K562 (cell line): ENCODE results near the gene ADORA3. TPM values are rescaled to one million over a fixed set of nuclear protein-coding genes. Genes with fewer than 3 reads are reported as not detected.

ENCODE experiments used
- CHD2 ChIP-seq: IDR thresholded peaks from 2 replicates; pipeline ENCODE4 v1.6.1; 2011; ENCODE audit warnings: low read depth, low read length
- JUND ChIP-seq, 2 experiments: IDR thresholded peaks; 2 replicates in 1 of 2; 3 replicates in 1 of 2; pipeline ENCODE4 v1.6.1; 2011; ENCODE audit warnings: borderline replicate concordance in 2 of 2, low read depth in 2 of 2, low read length in 2 of 2, improper control_type of control experiment in 1 of 2, missing biosample characterization in 1 of 2, missing genetic modification characterization in 1 of 2, missing genetic modification reagents in 1 of 2
- NCOA4 ChIP-seq: fragments of 450-650 bp; IDR thresholded peaks from 2 replicates; pipeline ENCODE4 v1.6.1; 2018; ENCODE audit warnings: mild to moderate bottlenecking; ENCODE audit not compliant: partially characterized antibody
- NR2C1 ChIP-seq, 2 experiments: fragments of 450-650 bp; IDR thresholded peaks; 2 replicates each; pipeline ENCODE4 v1.6.1; 2017; ENCODE audit warnings: mild to moderate bottlenecking in 2 of 2, antibody characterized with exemption in 1 of 2, inconsistent platforms in 1 of 2, missing compliant biosample characterization in 1 of 2, missing genetic modification characterization in 1 of 2
- POLR2H ChIP-seq: IDR thresholded peaks from 2 replicates; pipeline ENCODE4 v1.6.1; 2016; ENCODE audit warnings: missing genetic modification characterization, low read depth, mild to moderate bottlenecking, control low read depth, missing compliant biosample characterization, moderate library complexity
- POLR3G ChIP-seq: IDR thresholded peaks from 2 replicates; pipeline ENCODE4 v1.6.1; 2011; ENCODE audit not compliant: insufficient read length, insufficient replicate concordance; ENCODE audit errors: extremely low read depth
- PPARD ChIP-seq: fragments of 250-450 bp; sonication (Bioruptor Pico); IDR thresholded peaks from 2 replicates; pipeline ENCODE4 v1.8.0; 2022; ENCODE audit warnings: inconsistent platforms, mild to moderate bottlenecking, moderate library complexity
- SMC3 ChIP-seq: conservative IDR thresholded peaks from 2 replicates; pipeline ENCODE4 v1.6.1; 2011; ENCODE audit warnings: low read depth, low read length, improper control_type of control experiment; ENCODE audit not compliant: insufficient read depth
- SNIP1 ChIP-seq: fragments of 450-650 bp; IDR thresholded peaks from 2 replicates; pipeline ENCODE4 v1.7.1; 2017; ENCODE audit warnings: low read depth, mild to moderate bottlenecking
- TEAD4 ChIP-seq, 2 experiments: sonication (generic) in 1 of 2; formaldehyde crosslinking in 1 of 2; IDR thresholded peaks; 2 replicates each; pipeline versions ENCODE4 v1.6.1 to v1.8.0; 2012 to 2022; ENCODE audit warnings: borderline replicate concordance in 1 of 2, inconsistent platforms in 1 of 2, low read length in 1 of 2, mild to moderate bottlenecking in 1 of 2, missing genetic modification reagents in 1 of 2
- XRCC3 ChIP-seq: fragments of 450-650 bp; IDR thresholded peaks from 2 replicates; pipeline ENCODE4 v1.6.1; 2017; ENCODE audit warnings: mild to moderate bottlenecking, moderate library complexity
- ZNF133 ChIP-seq: fragments of 250-450 bp; sonication (Bioruptor Pico); IDR thresholded peaks from 2 replicates; pipeline ENCODE4 v1.4.0; 2020; ENCODE audit warnings: mild to moderate bottlenecking
- ZNF695 ChIP-seq: fragments of 450-650 bp; formaldehyde crosslinking; IDR thresholded peaks from 2 replicates; pipeline ENCODE4 v1.4.0; 2020; ENCODE audit warnings: mild to moderate bottlenecking, moderate library complexity
- polyA plus RNA-seq, 8 experiments: library from polyadenylated mRNA; depleted of rRNA in 4 of 8; stranded (reverse) in 5 of 8; unstranded in 3 of 8; fragments of >200 nt; fragmentation: Nextera tagmentation in 2 of 8; fragmentation: Illumina TruSeq in 1 of 8; extraction: Ambion mirVana in 2 of 8; extraction: Trizol in 1 of 8; gene quantifications; 2 replicates each; pipeline versions ENCODE4 v1.2.1 to v1.2.3, GENCODE V29; 2011 to 2014; ENCODE audit warnings: inconsistent platforms in 1 of 8, missing spikeins in 1 of 8
- total RNA-seq, 7 experiments: library from RNA; depleted of rRNA in 6 of 7; stranded (reverse); fragments of >200 nt in 6 of 7; fragmentation: Illumina TruSeq in 2 of 7; extraction: Trizol in 2 of 7; gene quantifications; 2 replicates each; pipeline versions ENCODE4 v1.2.1 to v1.2.3, GENCODE V29; 2011 to 2021; ENCODE audit warnings: low replicate concordance in 1 of 7
- TF ChIP-seq, protein P1 (sequence below): fragments of 200-600 bp; sonication (generic); IDR thresholded peaks from one replicate; pipeline ENCODE4 v1.6.1; 2012; ENCODE audit warnings: mild to moderate bottlenecking, low read depth, low read length, inconsistent platforms
- TF ChIP-seq, protein P2 (sequence below): fragments of 250-450 bp; sonication (Bioruptor Pico); IDR thresholded peaks from 2 replicates; pipeline ENCODE4 v1.8.0; 2022; ENCODE audit warnings: moderate library complexity, mild to moderate bottlenecking, inconsistent platforms

The ADORA3 gene
- total and polyA plus RNA-seq, 9 of the 15 experiments (the other 6 are each of a cell fraction or from before 2014, with no cell fraction given) = 0.09 to 0.35 (median 0.16) TPM; not detected in 3

DNA sequence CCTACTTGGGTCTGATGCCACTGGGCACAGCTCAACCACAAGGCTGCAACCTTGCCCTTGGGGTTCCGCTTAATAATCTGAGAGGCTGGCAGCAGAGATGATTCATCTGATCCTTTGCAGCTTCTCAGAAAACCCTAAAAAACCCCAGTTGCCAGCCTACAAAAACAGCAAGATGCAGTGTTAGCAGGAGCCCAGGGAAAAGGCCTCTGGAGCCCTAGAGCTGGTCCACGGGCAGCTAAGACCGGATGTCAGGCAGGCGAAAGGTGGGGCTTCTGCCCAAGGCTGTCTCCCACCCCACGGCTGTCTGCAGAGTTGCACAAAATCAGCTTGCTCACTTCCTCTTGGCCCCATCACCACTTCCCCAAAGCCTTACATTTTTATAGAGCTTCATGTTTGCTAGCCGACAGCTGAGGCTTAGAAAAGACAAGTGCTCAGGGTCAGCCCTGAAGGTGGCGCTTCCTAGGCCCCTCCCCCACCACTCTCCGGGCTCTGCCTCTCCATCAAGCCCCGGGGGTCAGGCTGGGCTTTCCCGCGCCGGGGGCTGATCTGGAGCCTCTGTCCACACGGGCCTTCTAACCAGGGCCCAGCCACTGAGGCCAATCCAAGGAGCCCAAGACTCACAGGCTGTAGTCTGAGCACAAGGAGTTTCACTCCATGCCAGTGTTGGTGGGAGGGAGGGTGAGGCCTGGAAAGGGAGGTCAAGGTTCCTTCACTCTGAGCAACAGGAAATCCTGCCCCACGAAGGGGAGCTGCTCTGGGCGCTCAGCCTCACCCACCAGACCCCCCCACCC, 4.2 kb upstream of the ADORA3 start (continued):
- TF ChIP-seq, protein P1, sequence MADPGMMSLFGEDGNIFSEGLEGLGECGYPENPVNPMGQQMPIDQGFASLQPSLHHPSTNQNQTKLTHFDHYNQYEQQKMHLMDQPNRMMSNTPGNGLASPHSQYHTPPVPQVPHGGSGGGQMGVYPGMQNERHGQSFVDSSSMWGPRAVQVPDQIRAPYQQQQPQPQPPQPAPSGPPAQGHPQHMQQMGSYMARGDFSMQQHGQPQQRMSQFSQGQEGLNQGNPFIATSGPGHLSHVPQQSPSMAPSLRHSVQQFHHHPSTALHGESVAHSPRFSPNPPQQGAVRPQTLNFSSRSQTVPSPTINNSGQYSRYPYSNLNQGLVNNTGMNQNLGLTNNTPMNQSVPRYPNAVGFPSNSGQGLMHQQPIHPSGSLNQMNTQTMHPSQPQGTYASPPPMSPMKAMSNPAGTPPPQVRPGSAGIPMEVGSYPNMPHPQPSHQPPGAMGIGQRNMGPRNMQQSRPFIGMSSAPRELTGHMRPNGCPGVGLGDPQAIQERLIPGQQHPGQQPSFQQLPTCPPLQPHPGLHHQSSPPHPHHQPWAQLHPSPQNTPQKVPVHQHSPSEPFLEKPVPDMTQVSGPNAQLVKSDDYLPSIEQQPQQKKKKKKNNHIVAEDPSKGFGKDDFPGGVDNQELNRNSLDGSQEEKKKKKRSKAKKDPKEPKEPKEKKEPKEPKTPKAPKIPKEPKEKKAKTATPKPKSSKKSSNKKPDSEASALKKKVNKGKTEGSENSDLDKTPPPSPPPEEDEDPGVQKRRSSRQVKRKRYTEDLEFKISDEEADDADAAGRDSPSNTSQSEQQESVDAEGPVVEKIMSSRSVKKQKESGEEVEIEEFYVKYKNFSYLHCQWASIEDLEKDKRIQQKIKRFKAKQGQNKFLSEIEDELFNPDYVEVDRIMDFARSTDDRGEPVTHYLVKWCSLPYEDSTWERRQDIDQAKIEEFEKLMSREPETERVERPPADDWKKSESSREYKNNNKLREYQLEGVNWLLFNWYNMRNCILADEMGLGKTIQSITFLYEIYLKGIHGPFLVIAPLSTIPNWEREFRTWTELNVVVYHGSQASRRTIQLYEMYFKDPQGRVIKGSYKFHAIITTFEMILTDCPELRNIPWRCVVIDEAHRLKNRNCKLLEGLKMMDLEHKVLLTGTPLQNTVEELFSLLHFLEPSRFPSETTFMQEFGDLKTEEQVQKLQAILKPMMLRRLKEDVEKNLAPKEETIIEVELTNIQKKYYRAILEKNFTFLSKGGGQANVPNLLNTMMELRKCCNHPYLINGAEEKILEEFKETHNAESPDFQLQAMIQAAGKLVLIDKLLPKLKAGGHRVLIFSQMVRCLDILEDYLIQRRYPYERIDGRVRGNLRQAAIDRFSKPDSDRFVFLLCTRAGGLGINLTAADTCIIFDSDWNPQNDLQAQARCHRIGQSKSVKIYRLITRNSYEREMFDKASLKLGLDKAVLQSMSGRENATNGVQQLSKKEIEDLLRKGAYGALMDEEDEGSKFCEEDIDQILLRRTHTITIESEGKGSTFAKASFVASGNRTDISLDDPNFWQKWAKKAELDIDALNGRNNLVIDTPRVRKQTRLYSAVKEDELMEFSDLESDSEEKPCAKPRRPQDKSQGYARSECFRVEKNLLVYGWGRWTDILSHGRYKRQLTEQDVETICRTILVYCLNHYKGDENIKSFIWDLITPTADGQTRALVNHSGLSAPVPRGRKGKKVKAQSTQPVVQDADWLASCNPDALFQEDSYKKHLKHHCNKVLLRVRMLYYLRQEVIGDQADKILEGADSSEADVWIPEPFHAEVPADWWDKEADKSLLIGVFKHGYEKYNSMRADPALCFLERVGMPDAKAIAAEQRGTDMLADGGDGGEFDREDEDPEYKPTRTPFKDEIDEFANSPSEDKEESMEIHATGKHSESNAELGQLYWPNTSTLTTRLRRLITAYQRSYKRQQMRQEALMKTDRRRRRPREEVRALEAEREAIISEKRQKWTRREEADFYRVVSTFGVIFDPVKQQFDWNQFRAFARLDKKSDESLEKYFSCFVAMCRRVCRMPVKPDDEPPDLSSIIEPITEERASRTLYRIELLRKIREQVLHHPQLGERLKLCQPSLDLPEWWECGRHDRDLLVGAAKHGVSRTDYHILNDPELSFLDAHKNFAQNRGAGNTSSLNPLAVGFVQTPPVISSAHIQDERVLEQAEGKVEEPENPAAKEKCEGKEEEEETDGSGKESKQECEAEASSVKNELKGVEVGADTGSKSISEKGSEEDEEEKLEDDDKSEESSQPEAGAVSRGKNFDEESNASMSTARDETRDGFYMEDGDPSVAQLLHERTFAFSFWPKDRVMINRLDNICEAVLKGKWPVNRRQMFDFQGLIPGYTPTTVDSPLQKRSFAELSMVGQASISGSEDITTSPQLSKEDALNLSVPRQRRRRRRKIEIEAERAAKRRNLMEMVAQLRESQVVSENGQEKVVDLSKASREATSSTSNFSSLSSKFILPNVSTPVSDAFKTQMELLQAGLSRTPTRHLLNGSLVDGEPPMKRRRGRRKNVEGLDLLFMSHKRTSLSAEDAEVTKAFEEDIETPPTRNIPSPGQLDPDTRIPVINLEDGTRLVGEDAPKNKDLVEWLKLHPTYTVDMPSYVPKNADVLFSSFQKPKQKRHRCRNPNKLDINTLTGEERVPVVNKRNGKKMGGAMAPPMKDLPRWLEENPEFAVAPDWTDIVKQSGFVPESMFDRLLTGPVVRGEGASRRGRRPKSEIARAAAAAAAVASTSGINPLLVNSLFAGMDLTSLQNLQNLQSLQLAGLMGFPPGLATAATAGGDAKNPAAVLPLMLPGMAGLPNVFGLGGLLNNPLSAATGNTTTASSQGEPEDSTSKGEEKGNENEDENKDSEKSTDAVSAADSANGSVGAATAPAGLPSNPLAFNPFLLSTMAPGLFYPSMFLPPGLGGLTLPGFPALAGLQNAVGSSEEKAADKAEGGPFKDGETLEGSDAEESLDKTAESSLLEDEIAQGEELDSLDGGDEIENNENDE = no peak
- TF ChIP-seq XRCC3 (no peak), ZNF133 (CRISPR knock-in tag) (no peak), NR2C1 (IDR thresholded peaks at IDR 0.05) (peak; percentile 88), NR2C1 (tag; IDR thresholded peaks at IDR 0.05) (peak; percentile 87), ZNF695 (CRISPR knock-in tag) (no peak), CHD2 (peak; percentile 31; the same call in 1 of the 2 replicates), NCOA4 (no peak), JUND (IDR thresholded peaks at IDR 0.05; ENCODE audit: borderline replicate concordance, low read depth, low read length) (no peak; the same call in 1 of the 2 replicates), JUND (tag; IDR thresholded peaks at IDR 0.05; ENCODE audit: borderline replicate concordance, low read depth, low read length) (no peak), SNIP1 (no peak), PPARD (CRISPR knock-in tag) (no peak), SMC3 (no peak), POLR2H (tag) (no peak), TEAD4 (IDR thresholded peaks at IDR 0.05; ENCODE audit: low read length) (no peak; the same call in 1 of the 2 replicates), TEAD4 (CRISPR knock-in tag; IDR thresholded peaks at IDR 0.05; ENCODE audit: borderline replicate concordance) (no peak), POLR3G (no peak)
- TF ChIP-seq, protein P2, sequence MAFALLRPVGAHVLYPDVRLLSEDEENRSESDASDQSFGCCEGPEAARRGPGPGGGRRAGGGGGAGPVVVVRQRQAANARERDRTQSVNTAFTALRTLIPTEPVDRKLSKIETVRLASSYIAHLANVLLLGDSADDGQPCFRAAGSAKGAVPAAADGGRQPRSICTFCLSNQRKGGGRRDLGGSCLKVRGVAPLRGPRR = no peak
